ENCODE measurements around the gene BEST1.

DNA sequence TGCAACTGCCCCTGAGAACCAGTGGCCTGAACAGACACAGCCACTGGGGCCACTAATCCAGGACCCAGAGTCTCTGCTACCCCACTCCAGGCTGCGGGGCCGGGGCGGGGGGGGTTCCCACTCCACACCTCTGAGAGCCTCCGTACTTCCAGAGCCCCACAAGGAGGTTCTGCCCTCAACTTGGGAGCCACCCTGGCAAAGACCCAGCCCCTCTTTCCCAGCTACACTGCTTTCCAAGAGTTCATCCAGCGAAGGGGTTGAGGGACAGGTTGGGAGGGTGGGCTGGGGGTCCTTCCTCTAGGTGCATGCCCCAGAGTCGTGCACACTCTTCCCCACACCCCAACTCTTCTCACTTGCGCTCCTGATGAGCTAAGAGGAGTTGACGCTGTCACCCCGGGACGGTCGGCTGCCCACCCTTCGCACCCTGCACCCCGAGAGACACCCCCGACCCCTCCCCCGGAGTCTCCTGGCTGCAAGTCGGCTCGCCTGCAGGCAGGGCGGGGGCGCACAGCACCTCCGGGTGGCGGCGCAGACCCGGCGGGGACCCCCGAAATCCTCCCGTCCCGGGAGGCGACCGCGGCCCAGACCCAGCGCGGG is 33.3 kb upstream of the BEST1 start:
- TF ChIP-seq, protein P1, sequence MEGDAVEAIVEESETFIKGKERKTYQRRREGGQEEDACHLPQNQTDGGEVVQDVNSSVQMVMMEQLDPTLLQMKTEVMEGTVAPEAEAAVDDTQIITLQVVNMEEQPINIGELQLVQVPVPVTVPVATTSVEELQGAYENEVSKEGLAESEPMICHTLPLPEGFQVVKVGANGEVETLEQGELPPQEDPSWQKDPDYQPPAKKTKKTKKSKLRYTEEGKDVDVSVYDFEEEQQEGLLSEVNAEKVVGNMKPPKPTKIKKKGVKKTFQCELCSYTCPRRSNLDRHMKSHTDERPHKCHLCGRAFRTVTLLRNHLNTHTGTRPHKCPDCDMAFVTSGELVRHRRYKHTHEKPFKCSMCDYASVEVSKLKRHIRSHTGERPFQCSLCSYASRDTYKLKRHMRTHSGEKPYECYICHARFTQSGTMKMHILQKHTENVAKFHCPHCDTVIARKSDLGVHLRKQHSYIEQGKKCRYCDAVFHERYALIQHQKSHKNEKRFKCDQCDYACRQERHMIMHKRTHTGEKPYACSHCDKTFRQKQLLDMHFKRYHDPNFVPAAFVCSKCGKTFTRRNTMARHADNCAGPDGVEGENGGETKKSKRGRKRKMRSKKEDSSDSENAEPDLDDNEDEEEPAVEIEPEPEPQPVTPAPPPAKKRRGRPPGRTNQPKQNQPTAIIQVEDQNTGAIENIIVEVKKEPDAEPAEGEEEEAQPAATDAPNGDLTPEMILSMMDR (conservative IDR thresholded peaks at IDR 0.05 in 1 of 2, IDR thresholded peaks at IDR 0.05 in 1 of 2; ENCODE audit: extremely low read depth in 1 of 2, insufficient read depth in 1 of 2, low read depth in 1 of 2, low read length in 2 of 2) = no peak
- TF ChIP-seq EZH2 (IDR thresholded peaks at IDR 0.05; ENCODE audit: borderline replicate concordance, low read length) = no peak
